Fibroblast of mammary gland (primary cell): ENCODE data around the gene ZNF254.
A peak's percentile ranks its signal among the peaks of the same experiment; 100 is the strongest.
"Not testable (repeated sequence)": the region's sequence is repeated elsewhere in the genome, so short reads cannot be mapped to it uniquely, and the experiment has no call there.

ENCODE experiments used
- DNase-seq: peaks from one replicate; pipeline ENCODE4 v3.0.0-alpha.2; 2010; ENCODE audit warnings: low read depth
- H3K4me3 ChIP-seq: 2 replicates; pipeline ENCODE4 v1.5.1; 2011; ENCODE audit warnings: low read depth, mild to moderate bottlenecking, low read length, moderate library complexity; ENCODE audit not compliant: control insufficient read depth
- TF ChIP-seq, protein P1 (sequence below): conservative IDR thresholded peaks from 2 replicates; pipeline ENCODE4 v1.5.1; 2011; ENCODE audit warnings: low read depth, low read length, inconsistent platforms; ENCODE audit not compliant: control insufficient read depth, insufficient read depth

Gene ZNF254

GRCh38 chr19:24081056-24081455, 5.9 kb upstream of the ZNF254 start:
- TF ChIP-seq, protein P1, sequence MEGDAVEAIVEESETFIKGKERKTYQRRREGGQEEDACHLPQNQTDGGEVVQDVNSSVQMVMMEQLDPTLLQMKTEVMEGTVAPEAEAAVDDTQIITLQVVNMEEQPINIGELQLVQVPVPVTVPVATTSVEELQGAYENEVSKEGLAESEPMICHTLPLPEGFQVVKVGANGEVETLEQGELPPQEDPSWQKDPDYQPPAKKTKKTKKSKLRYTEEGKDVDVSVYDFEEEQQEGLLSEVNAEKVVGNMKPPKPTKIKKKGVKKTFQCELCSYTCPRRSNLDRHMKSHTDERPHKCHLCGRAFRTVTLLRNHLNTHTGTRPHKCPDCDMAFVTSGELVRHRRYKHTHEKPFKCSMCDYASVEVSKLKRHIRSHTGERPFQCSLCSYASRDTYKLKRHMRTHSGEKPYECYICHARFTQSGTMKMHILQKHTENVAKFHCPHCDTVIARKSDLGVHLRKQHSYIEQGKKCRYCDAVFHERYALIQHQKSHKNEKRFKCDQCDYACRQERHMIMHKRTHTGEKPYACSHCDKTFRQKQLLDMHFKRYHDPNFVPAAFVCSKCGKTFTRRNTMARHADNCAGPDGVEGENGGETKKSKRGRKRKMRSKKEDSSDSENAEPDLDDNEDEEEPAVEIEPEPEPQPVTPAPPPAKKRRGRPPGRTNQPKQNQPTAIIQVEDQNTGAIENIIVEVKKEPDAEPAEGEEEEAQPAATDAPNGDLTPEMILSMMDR: no peak
- no peak for DNase-seq
- H3K4me3 ChIP-seq: no peak overlapping the region

- no peak for DNase-seq
- H3K4me3 ChIP-seq: no peak overlapping the region
- TF ChIP-seq, protein P1: no peak
These were observed 11.4 kb downstream of the ZNF254 start for GRCh38 chr19:24098359-24098758.

DNA sequence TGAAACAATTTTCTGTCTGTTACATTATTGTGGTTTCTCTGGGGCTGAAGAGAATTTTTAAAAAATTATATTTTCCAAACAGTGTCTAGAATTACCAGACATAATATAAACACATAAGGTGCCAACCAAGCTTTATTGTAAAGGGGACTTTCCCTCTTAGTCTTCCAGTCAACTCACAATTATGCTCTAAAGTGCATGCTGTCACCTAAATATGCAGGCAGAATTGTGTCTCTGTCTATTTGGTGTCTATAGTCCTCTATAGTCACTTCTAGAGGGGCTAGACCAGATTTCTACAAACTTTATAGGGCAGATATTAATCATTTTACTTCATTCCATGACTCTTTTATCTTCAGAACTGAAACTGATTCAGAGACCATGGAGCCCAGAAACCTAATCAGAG, 12.8 kb downstream of the ZNF254 start:
- H3K4me3 ChIP-seq: no peak overlapping the region
- TF ChIP-seq, protein P1: no peak
- DNase-seq: no peak

- not testable (repeated sequence) for DNase-seq, H3K4me3 ChIP-seq
These were observed 13.6 kb downstream of the ZNF254 start for GRCh38 chr19:24100597-24100996.

DNA sequence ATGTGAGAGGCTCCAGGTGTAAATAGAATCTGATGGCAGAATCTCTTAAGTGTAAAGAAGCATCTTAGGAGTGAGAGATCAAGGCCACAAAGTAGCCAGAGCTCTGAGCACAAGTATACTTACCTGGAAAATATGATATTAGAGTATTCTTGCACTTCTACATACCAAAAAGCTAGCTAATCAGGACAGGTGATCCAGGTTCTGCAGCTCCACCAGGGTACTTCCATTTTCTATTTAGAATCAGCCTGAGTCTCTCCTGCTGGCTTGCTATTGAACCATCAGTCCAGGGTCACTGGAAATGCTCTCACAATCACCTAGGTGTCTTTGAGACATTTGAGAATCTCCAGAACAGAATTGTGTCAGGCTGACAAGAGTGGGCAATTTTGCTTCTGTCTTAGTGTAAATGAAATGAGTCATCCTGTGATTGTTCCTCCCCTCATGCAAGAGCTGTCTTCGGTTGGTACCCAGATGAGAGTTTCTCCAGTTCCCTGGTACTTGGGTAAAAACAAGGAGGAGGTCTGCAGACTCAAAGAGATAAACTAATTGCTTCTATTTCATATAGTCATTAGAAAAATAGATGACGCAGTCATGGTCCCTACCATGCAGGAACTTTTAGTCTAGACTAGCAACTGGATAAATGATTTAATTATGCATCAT, 14.6 kb downstream of the ZNF254 start:
- TF ChIP-seq, protein P1: no peak
- H3K4me3 ChIP-seq: no peak overlapping the region
- DNase-seq: peak; percentile 4

DNA sequence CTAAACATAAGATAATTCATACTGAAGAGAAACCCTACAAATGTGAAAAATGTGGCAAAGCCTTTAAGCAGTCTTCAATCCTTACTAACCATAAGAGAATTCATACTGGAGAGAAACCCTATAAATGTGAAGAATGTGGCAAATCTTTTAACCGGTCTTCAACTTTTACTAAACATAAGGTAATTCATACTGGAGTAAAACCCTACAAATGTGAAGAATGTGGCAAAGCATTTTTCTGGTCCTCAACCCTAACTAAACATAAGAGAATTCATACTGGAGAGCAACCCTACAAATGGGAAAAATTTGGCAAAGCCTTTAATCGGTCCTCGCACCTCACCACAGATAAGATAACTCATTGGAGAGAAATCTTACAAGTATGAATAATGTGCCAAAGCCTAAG, 40.6 kb downstream of the ZNF254 start:
- TF ChIP-seq, protein P1: no peak
- no peak for DNase-seq
- no peak overlapping the region for H3K4me3 ChIP-seq

GRCh38 chr19:24140099-24140498, 53.1 kb downstream of the ZNF254 start:
- TF ChIP-seq, protein P1: no peak
- DNase-seq: peak; percentile 84
- no peak overlapping the region for H3K4me3 ChIP-seq
